HepG2 (cell line): ENCODE measurements around the gene ZNF585A. TPM values are rescaled to one million over a fixed set of nuclear protein-coding genes. Genes with fewer than 3 reads are reported as not detected.

ENCODE experiments used
- BCL6 ChIP-seq: IDR thresholded peaks from 2 replicates; pipeline ENCODE4 v1.6.1; 2016; ENCODE audit warnings: missing genetic modification reagents, missing compliant biosample characterization
- BORCS8-MEF2B ChIP-seq: sonication (generic); formaldehyde crosslinking; IDR thresholded peaks from 2 replicates; pipeline ENCODE4 v1.8.0; 2022; ENCODE audit warnings: mild to moderate bottlenecking, missing genetic modification reagents
- CCDC6 ChIP-seq: sonication (generic); formaldehyde crosslinking; IDR thresholded peaks from 2 replicates; pipeline ENCODE4 v1.8.1; 2022; ENCODE audit warnings: mild to moderate bottlenecking, missing genetic modification reagents, moderate library complexity
- CEBPB ChIP-seq: IDR thresholded peaks from 2 replicates; pipeline ENCODE4 v1.6.1; 2011; ENCODE audit warnings: low read depth, low read length, improper control_type of control experiment, borderline replicate concordance
- CEBPG ChIP-seq: IDR thresholded peaks from 2 replicates; pipeline ENCODE4 v1.6.1; 2016
- CHD4 ChIP-seq: fragments of 200-600 bp; sonication (generic); IDR thresholded peaks from 2 replicates; pipeline ENCODE4 v1.7.0; 2017; ENCODE audit warnings: mild to moderate bottlenecking, low read length, borderline replicate concordance
- FOXA1 ChIP-seq, 2 experiments: fragments of 450-650 bp in 1 of 2; sonication (generic) in 1 of 2; formaldehyde crosslinking in 1 of 2; IDR thresholded peaks; 2 replicates each; pipeline versions ENCODE4 v1.4.0 to v1.6.1; 2016 to 2020; ENCODE audit warnings: missing genetic modification reagents in 1 of 2
- HCFC1 ChIP-seq: fragments of 150-350 bp; IDR thresholded peaks from 2 replicates; pipeline ENCODE4 v1.6.1; 2014; ENCODE audit warnings: low read depth, low read length
- IRF2 ChIP-seq: IDR thresholded peaks from 2 replicates; pipeline ENCODE4 v1.6.1; 2018; ENCODE audit warnings: missing genetic modification reagents, missing compliant biosample characterization
- KDM5A ChIP-seq: fragments of 200-600 bp; sonication (generic); IDR thresholded peaks from 2 replicates; pipeline ENCODE4 v1.7.0; 2018; ENCODE audit warnings: antibody characterized with exemption, mild to moderate bottlenecking, low read length, borderline replicate concordance
- YEATS4 ChIP-seq: sonication (generic); formaldehyde crosslinking; IDR thresholded peaks from 2 replicates; pipeline ENCODE4 v1.4.0; 2020; ENCODE audit warnings: missing genetic modification reagents, borderline replicate concordance
- ZNF207 ChIP-seq: fragments of 450-650 bp; IDR thresholded peaks from 2 replicates; pipeline ENCODE4 v1.6.1; 2016; ENCODE audit warnings: antibody characterized with exemption, borderline replicate concordance
- ZNF335 ChIP-seq: sonication (generic); formaldehyde crosslinking; IDR thresholded peaks from 2 replicates; pipeline ENCODE4 v1.4.0; 2020; ENCODE audit warnings: missing genetic modification reagents
- ZNF343 ChIP-seq: sonication (generic); formaldehyde crosslinking; IDR thresholded peaks from 2 replicates; pipeline ENCODE4 v1.4.0; 2020; ENCODE audit warnings: mild to moderate bottlenecking, missing genetic modification reagents
- ZNF441 ChIP-seq: sonication (generic); formaldehyde crosslinking; IDR thresholded peaks from 2 replicates; pipeline ENCODE4 v1.7.0; 2021; ENCODE audit warnings: missing genetic modification reagents, borderline replicate concordance
- ZNF446 ChIP-seq: sonication (generic); formaldehyde crosslinking; IDR thresholded peaks from 2 replicates; pipeline ENCODE4 v1.5.0; 2020; ENCODE audit warnings: mild to moderate bottlenecking, missing genetic modification reagents
- ZNF569 ChIP-seq: sonication (generic); formaldehyde crosslinking; IDR thresholded peaks from 2 replicates; pipeline ENCODE4 v1.5.0; 2020; ENCODE audit warnings: mild to moderate bottlenecking, missing genetic modification reagents, moderate library complexity, borderline replicate concordance
- ZNF614 ChIP-seq: IDR thresholded peaks from 2 replicates; pipeline ENCODE4 v1.6.1; 2018; ENCODE audit warnings: missing biosample characterization, missing genetic modification reagents, inconsistent platforms, borderline replicate concordance
- ZNF780A ChIP-seq: sonication (generic); formaldehyde crosslinking; IDR thresholded peaks from 2 replicates; pipeline ENCODE4 v1.8.0; 2022; ENCODE audit warnings: mild to moderate bottlenecking, missing genetic modification reagents, moderate library complexity
- ZNF816 ChIP-seq: sonication (generic); formaldehyde crosslinking; IDR thresholded peaks from 2 replicates; pipeline ENCODE4 v1.8.0; 2022; ENCODE audit warnings: missing genetic modification reagents, mild to moderate bottlenecking, borderline replicate concordance
- polyA plus RNA-seq, 8 experiments: library from polyadenylated mRNA; depleted of rRNA in 3 of 8; stranded (reverse) in 7 of 8; unstranded in 1 of 8; fragments of >200 nt; fragmentation: Illumina TruSeq in 4 of 8; extraction: Trizol in 4 of 8; gene quantifications; 2 replicates each; pipeline versions ENCODE4 v1.2.1 to v1.2.3, GENCODE V29; 2011 to 2016; ENCODE audit warnings: low read depth in 4 of 8, missing spikeins in 1 of 8, mixed read lengths in 1 of 8; ENCODE audit not compliant: insufficient read depth in 1 of 8
- total RNA-seq, 5 experiments: library from RNA; depleted of rRNA; stranded (reverse); fragments of >200 nt; fragmentation: Illumina TruSeq; extraction: Trizol; gene quantifications; 2 replicates each; pipeline ENCODE4 v1.2.3, GENCODE V29; 2016; ENCODE audit warnings: low read depth in 1 of 5
- TF ChIP-seq, protein P1 (sequence below): sonication (generic); formaldehyde crosslinking; IDR thresholded peaks from 2 replicates; pipeline ENCODE4 v1.8.0; 2022; ENCODE audit warnings: low read depth, missing genetic modification reagents
- TF ChIP-seq, protein P2 (sequence below): IDR thresholded peaks from 2 replicates; pipeline ENCODE4 v1.6.1; 2016
- TF ChIP-seq, protein P3 (sequence below): sonication (generic); formaldehyde crosslinking; IDR thresholded peaks from 2 replicates; pipeline ENCODE4 v1.4.0; 2020; ENCODE audit warnings: missing genetic modification reagents
- TF ChIP-seq, protein P4 (sequence below): sonication (generic); formaldehyde crosslinking; IDR thresholded peaks from 2 replicates; pipeline ENCODE4 v1.5.0; 2020; ENCODE audit warnings: missing genetic modification reagents

Gene ZNF585A
- total and polyA plus RNA-seq, 2 of the 13 experiments (the other 11 are each of a cell fraction or from before 2014, with no cell fraction given) = 7.1 to 8.5 TPM

DNA sequence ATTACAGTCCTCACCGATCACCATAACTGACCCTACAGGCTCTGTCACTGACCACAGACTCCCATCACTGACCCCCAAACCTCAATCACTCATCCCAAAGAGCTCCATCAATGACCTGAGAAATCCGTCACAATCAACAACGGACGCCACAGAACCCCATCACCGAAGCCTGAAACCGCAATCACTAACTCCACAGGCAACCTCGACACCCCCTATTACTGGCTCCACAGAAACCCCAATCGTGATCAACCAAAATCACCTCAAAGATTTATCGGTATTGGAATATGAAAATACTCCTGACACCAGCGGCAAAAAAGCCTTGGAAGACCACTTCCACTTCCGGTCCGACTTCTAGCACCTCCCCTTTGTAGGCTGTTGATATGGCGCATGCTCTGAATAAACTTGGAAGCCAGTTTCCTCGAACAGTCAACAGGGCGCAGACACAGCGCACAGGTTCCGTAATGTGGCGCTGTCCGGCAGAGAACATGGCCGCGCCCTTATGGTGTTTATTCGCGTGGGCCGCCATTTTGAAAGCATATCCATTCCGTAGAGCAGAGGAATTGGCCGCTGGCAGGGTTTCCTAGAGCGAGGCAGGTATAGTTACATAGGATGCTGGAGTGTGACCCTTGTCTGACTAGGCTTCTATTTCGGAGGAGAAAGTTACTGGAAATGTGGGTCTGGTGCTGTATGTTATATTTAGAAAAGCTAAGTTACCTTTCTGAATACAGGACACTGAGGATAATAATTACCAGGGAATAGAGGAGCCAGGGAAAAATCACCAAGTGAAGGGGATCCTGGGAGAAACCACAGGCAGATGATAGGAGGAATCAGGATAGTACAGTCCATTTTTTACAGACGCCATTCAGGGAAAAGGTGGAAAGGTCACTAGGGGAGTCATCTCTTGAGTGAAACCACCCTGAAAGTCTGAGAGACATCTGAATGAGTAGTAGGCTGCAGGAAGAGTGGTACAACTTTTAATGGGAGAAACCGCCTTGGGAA is at the start of gene ZNF585A (continued):
- TF ChIP-seq, protein P1, sequence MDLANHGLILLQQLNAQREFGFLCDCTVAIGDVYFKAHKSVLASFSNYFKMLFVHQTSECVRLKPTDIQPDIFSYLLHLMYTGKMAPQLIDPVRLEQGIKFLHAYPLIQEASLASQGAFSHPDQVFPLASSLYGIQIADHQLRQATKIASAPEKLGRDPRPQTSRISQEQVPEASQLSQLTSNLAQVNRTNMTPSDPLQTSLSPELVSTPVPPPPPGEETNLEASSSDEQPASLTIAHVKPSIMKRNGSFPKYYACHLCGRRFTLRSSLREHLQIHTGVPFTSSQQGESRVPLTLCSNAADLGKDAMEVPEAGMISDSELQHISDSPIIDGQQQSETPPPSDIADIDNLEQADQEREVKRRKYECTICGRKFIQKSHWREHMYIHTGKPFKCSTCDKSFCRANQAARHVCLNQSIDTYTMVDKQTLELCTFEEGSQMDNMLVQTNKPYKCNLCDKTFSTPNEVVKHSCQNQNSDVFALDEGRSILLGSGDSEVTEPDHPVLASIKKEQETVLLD (CRISPR knock-in tag) = no peak
- TF ChIP-seq IRF2 (CRISPR knock-in tag) (peak; percentile 97), YEATS4 (CRISPR knock-in tag) (peak; percentile 18; the same call in 1 of the 2 replicates), BCL6 (CRISPR knock-in tag) (peak; percentile 75), ZNF441 (0 out of 2 replicates have a peak, but pooled peaks have one; percentile 39), ZNF207 (no peak), CHD4 (no peak), CCDC6 (CRISPR knock-in tag) (0 out of 2 replicates have a peak, but pooled peaks have one; percentile 27), BORCS8-MEF2B (CRISPR knock-in tag) (0 out of 2 replicates have a peak, but pooled peaks have one; percentile 53), ZNF343 (CRISPR knock-in tag) (0 out of 2 replicates have a peak, but pooled peaks have one; percentile 28), ZNF569 (CRISPR knock-in tag) (no peak), HCFC1 (peak; percentile 92), CEBPG (CRISPR knock-in tag) (0 out of 2 replicates have a peak, but pooled peaks have one; percentile 9), ZNF780A (no peak), ZNF446 (CRISPR knock-in tag) (no peak), CEBPB (no peak), ZNF816 (CRISPR knock-in tag) (no peak), ZNF614 (CRISPR knock-in tag) (peak; percentile 78; the same call in 1 of the 2 replicates), KDM5A (peak; percentile 80; the same call in 1 of the 2 replicates), FOXA1 (IDR thresholded peaks at IDR 0.05) (0 out of 2 replicates have a peak, but pooled peaks have one; percentile 30), FOXA1 (CRISPR knock-in tag; IDR thresholded peaks at IDR 0.05) (peak; percentile 95), ZNF335 (peak; percentile 98)
- TF ChIP-seq, protein P2, sequence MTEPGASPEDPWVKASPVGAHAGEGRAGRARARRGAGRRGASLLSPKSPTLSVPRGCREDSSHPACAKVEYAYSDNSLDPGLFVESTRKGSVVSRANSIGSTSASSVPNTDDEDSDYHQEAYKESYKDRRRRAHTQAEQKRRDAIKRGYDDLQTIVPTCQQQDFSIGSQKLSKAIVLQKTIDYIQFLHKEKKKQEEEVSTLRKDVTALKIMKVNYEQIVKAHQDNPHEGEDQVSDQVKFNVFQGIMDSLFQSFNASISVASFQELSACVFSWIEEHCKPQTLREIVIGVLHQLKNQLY (CRISPR knock-in tag) = 0 out of 2 replicates have a peak, but pooled peaks have one; percentile 28
- TF ChIP-seq, protein P3, sequence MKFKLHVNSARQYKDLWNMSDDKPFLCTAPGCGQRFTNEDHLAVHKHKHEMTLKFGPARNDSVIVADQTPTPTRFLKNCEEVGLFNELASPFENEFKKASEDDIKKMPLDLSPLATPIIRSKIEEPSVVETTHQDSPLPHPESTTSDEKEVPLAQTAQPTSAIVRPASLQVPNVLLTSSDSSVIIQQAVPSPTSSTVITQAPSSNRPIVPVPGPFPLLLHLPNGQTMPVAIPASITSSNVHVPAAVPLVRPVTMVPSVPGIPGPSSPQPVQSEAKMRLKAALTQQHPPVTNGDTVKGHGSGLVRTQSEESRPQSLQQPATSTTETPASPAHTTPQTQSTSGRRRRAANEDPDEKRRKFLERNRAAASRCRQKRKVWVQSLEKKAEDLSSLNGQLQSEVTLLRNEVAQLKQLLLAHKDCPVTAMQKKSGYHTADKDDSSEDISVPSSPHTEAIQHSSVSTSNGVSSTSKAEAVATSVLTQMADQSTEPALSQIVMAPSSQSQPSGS = peak; percentile 43; the same call in 1 of the 2 replicates
- TF ChIP-seq, protein P4, sequence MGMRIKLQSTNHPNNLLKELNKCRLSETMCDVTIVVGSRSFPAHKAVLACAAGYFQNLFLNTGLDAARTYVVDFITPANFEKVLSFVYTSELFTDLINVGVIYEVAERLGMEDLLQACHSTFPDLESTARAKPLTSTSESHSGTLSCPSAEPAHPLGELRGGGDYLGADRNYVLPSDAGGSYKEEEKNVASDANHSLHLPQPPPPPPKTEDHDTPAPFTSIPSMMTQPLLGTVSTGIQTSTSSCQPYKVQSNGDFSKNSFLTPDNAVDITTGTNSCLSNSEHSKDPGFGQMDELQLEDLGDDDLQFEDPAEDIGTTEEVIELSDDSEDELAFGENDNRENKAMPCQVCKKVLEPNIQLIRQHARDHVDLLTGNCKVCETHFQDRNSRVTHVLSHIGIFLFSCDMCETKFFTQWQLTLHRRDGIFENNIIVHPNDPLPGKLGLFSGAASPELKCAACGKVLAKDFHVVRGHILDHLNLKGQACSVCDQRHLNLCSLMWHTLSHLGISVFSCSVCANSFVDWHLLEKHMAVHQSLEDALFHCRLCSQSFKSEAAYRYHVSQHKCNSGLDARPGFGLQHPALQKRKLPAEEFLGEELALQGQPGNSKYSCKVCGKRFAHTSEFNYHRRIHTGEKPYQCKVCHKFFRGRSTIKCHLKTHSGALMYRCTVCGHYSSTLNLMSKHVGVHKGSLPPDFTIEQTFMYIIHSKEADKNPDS (CRISPR knock-in tag) = no peak
